HG02884 (cell line): ENCODE measurements around the gene OSBPL9.
"Not testable (repeated sequence)": the region's sequence is repeated elsewhere in the genome, so short reads cannot be mapped to it uniquely, and the experiment has no call there.

Experiments used
- ATAC-seq: cut with Tn5 transposase; IDR thresholded peaks from one replicate; pipeline ENCODE4 v1.9.1; 2021; ENCODE audit warnings: mild to moderate bottlenecking, moderate library complexity; ENCODE audit not compliant: unreplicated experiment

The OSBPL9 gene

GRCh38 chr1:51702220-51702619 lies 85.3 kb downstream of the OSBPL9 start:
- ATAC-seq, result not testable (repeated sequence)

GRCh38 chr1:51705035-51705434 lies 88.1 kb downstream of the OSBPL9 start:
- ATAC-seq, result no peak

- no peak for ATAC-seq
Observed at GRCh38 chr1:51708911-51709760, 92.2 kb downstream of the OSBPL9 start.

- ATAC-seq, result no peak
Observed at GRCh38 chr1:51709951-51710350, 93.1 kb downstream of the OSBPL9 start.

- no peak for ATAC-seq
Observed at GRCh38 chr1:51712590-51712989, 95.7 kb downstream of the OSBPL9 start.

- ATAC-seq, result no peak
Observed at GRCh38 chr1:51714374-51715019, 97.6 kb downstream of the OSBPL9 start.

GRCh38 chr1:51715369-51715768 lies 98.5 kb downstream of the OSBPL9 start:
- ATAC-seq, result no peak

GRCh38 chr1:51716746-51717145 lies 99.9 kb downstream of the OSBPL9 start:
- no peak for ATAC-seq

- no peak for ATAC-seq
Observed at GRCh38 chr1:51717842-51718241, 101.0 kb downstream of the OSBPL9 start.

GRCh38 chr1:51719146-51719545 lies 102.3 kb downstream of the OSBPL9 start:
- ATAC-seq, result no peak

GRCh38 chr1:51724797-51725196 lies 107.9 kb downstream of the OSBPL9 start:
- no peak for ATAC-seq

- ATAC-seq, result no peak
Observed at GRCh38 chr1:51726051-51726450, 109.2 kb downstream of the OSBPL9 start.

- no peak for ATAC-seq
Observed at GRCh38 chr1:51726544-51727225, 109.8 kb downstream of the OSBPL9 start.

GRCh38 chr1:51727366-51727765 lies 110.5 kb downstream of the OSBPL9 start:
- no peak for ATAC-seq

GRCh38 chr1:51728611-51729155 lies 111.8 kb downstream of the OSBPL9 start:
- no peak for ATAC-seq

GRCh38 chr1:51729156-51729823 lies 112.4 kb downstream of the OSBPL9 start:
- peak; percentile 87 for ATAC-seq

- peak; percentile 18 for ATAC-seq
Observed at GRCh38 chr1:51729824-51730301, 113.0 kb downstream of the OSBPL9 start.

- no peak for ATAC-seq
Observed at GRCh38 chr1:51731998-51732397, 115.1 kb downstream of the OSBPL9 start.

- ATAC-seq, result no peak
Observed at GRCh38 chr1:51732701-51733425, 116.0 kb downstream of the OSBPL9 start.

- not testable (repeated sequence) for ATAC-seq
Observed at GRCh38 chr1:51733426-51733774, 116.5 kb downstream of the OSBPL9 start.
